Stimulated activated CD4-positive, alpha-beta T cell treated with anti-CD3 and anti-CD28 coated beads, Interleukin-1b, Interleukin-23, amount 100 ng/mL, for 1 hour (primary cell): Measurements from ENCODE around the gene GIT2.
A peak's percentile ranks its signal among the peaks of the same experiment; 100 is the strongest.
"Not testable (repeated sequence)": the region's sequence is repeated elsewhere in the genome, so short reads cannot be mapped to it uniquely, and the experiment has no call there.

Experiments
- DNase-seq, 2 donors: peaks; one replicate each; pipeline ENCODE4 v3.0.0-alpha.2; 2020; ENCODE audit warnings: low read depth in 2 of 2

Gene GIT2

DNA sequence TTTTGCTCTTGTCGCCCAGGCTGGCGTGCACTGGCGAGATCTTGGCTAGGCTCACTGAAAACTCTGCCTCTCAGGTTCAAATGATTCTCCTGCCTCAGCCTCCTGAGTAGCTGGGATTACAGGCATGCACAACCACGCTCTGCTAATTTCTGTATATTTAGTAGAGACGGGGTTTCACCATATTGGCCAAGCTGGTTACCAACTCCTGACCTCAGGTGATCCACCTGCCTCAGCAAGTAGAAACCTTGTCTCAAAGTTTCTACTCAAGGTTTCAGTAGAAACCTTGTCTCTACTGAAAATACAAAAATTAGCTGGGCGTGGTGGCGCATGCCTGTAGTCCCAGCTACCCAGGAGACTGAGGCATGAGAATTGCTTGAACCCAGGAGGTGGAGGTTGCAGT, 104.4 kb downstream of the GIT2 start:
- not testable (repeated sequence) for DNase-seq

DNA sequence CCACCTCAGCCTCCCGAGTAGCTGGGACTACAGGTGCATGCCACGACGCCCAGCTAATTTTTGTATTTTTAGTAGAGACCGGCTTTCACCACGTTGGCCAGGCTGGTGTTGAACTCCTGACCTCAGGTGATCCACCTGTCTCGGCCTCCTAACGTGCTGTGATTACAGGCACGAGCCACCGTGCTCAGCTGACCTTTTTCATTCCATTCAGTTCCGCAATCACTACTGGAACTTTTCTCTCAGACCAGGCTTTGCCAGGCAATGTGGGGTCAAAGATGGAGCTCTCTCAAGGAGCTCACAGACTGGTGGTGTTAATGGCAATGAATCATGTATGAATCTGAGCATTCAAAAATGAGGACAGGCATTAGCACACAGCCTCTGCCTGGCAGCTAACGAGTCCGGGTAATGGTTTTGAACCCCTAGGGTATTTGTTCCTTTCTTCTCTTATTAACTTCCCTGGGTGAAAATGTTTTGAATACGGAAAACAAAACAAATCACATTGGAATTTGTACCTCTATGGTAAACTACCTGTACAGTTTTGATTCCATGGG, 105.5 kb downstream of the GIT2 start:
- no peak for DNase-seq

DNA sequence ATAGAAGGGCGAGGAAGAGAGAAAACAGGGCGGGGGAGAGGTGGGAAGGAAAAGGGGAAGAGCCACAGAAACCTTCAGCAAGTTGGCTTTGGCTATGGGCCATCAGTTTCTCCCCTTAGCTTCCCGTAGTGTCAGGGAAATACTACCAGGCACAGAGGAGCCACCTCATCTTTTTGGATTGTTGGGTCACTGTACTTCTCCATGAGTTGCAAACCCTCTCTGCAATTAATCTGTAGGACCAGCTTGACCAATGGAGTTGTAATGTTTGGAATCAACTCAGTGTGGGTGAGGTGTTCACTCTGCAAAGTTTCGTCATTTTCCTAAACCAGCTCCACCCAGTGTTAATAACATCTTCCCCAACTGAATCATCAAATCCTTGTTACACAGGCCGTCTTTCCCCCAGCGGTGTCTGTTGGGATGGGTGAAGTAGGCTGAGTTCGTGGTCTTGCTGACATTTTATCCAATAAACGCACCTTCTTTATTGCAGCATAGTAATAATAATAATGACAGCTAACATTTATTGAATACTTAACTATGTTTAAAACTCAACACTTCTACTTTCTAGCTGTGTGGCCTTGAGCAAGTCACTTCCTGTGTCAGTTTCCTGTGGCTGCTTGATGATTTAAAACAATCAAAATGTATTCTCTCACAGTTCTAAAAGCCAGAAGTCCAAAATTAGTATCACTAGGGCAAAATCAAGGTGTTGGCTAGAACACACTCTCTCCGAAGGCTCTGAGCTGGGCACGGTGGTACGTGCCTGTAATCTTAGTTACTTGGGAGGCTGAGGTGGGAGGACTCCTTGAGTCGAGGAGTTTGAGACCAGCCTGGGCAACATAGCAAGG, 107.8 kb downstream of the GIT2 start:
- no peak for DNase-seq

GRCh38 chr12:109885616-109886015, 110.6 kb downstream of the GIT2 start:
- DNase-seq, result no peak

GRCh38 chr12:109883461-109883860, 112.7 kb downstream of the GIT2 start:
- DNase-seq, result no peak

DNA sequence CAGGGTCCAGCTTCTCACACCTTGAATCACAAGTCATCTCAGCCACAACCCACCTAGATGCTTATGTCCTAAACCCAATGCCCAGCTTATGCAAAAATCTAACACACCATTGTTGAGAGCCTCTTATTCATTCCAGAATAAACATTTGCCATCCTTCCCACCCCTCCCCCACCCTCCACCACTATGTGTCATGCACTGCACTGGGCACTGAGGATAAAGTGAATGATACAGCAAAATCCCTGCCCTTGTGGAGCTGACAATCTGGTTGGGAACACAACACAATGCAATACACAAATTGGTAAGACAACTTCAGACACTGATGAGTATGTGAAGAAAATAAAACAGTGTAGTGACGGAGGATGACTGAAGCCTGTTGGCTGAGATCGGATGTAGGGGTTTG, 114.4 kb downstream of the GIT2 start:
- no peak for DNase-seq

DNA sequence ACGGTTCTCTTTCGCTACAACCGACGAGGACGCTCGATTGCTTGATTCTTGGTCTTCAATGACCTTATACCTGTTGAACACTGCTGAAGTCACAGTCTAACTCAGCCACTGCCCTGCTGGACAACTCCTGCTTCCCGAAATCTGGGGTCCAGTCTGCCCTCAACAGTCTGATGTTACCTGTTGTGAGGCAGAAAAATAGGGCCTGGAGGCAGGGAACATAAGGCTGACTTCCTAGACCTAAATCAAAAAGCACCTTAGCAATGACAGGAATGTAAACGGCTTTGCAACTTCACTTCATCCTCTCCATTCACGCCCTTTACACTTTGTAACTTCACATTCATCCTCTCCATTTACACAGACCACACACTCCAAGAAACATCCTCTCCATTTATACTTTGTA, 115.2 kb downstream of the GIT2 start:
- DNase-seq, result no peak

DNA sequence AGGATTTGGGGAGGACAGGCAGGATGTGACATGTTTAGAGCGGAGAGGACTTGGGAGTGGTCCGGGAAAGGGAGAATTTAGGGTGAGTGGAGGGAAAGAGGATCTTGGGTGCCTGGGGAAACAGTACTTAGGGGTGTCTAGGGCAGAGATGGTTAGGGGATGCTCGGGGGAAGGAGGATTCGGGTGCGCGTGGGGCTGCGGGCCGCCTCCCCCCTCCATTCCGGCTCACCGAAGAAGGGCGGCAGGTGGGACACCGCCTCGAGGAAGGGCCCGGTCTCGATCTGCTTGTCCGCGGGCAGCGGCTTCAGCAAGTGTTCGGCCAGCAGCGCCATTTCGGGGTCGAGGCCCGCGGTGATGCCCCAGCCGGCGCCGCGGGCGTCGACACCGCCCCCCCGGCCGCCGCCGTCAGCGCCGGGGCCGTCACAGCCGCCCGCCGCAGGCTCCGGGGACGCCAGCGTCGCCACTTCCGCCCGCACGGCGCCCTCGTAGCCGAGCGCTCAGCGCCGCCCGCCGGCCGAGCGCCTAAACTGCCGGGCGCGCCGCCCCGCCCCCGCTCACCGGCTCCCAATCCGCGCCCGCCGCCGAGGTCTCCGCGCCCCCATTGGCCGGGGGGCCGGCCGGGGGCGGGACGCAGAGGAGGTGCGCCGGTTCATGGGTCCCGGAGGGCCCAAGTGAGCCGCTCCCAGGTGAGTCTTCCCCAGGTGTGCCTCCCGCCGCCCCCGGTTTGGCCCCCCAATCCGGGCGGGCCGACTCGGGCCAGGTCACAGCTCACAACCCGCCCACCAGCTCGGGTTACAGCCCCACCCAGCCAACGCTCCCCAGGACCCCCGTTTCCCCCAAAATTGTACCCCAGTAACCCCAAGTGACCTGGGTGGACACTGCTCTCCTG, 115.9 kb downstream of the GIT2 start, which contains the start of gene GLTP:
Gene GLTP, minus strand, starts transcription at position 499 of the 889 bp plus-strand sequence. Its CDS starts 167 bp downstream, at position 332.
- peak; percentile 76 to 79 for DNase-seq
